Measurements from ENCODE around the gene SAT1.

DNA sequence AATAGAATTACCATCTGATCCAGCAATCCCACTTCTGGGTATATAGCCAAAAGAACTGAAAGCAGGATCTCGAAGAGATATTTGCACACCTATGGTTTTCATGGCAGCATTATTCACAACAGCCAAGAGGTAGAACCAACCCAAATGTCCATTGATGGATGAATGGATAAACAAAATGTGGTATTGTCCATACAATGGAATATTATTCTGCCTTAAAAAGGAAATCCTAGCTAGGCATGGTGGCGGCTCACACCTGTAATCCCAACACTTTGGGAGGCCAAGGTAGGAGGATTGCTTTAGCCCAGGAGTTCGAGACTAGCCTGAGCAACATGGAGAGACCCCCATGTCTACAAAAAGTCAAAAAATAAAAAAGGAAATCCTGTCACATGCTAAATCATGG is 27.3 kb downstream of the SAT1 start:
- TF ChIP-seq ZNF644 (CRISPR knock-in tag; IDR thresholded peaks at IDR 0.05; ENCODE audit: low read depth) (no peak), CEBPB (IDR thresholded peaks at IDR 0.05; ENCODE audit: borderline replicate concordance, low read depth, low read length) (no peak), NFKB2 (CRISPR knock-in tag; IDR thresholded peaks at IDR 0.05; ENCODE audit: borderline replicate concordance) (no peak), GATAD1 (CRISPR knock-in tag; IDR thresholded peaks at IDR 0.05) (no peak), ZNF614 (CRISPR knock-in tag; IDR thresholded peaks at IDR 0.05; ENCODE audit: borderline replicate concordance) (no peak), SUZ12 (IDR thresholded peaks at IDR 0.05; ENCODE audit: low read depth, low read length) (no peak)
- TF ChIP-seq, protein P1, sequence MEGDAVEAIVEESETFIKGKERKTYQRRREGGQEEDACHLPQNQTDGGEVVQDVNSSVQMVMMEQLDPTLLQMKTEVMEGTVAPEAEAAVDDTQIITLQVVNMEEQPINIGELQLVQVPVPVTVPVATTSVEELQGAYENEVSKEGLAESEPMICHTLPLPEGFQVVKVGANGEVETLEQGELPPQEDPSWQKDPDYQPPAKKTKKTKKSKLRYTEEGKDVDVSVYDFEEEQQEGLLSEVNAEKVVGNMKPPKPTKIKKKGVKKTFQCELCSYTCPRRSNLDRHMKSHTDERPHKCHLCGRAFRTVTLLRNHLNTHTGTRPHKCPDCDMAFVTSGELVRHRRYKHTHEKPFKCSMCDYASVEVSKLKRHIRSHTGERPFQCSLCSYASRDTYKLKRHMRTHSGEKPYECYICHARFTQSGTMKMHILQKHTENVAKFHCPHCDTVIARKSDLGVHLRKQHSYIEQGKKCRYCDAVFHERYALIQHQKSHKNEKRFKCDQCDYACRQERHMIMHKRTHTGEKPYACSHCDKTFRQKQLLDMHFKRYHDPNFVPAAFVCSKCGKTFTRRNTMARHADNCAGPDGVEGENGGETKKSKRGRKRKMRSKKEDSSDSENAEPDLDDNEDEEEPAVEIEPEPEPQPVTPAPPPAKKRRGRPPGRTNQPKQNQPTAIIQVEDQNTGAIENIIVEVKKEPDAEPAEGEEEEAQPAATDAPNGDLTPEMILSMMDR (CRISPR knock-in tag; IDR thresholded peaks at IDR 0.05) = no peak
- TF ChIP-seq, protein P2, sequence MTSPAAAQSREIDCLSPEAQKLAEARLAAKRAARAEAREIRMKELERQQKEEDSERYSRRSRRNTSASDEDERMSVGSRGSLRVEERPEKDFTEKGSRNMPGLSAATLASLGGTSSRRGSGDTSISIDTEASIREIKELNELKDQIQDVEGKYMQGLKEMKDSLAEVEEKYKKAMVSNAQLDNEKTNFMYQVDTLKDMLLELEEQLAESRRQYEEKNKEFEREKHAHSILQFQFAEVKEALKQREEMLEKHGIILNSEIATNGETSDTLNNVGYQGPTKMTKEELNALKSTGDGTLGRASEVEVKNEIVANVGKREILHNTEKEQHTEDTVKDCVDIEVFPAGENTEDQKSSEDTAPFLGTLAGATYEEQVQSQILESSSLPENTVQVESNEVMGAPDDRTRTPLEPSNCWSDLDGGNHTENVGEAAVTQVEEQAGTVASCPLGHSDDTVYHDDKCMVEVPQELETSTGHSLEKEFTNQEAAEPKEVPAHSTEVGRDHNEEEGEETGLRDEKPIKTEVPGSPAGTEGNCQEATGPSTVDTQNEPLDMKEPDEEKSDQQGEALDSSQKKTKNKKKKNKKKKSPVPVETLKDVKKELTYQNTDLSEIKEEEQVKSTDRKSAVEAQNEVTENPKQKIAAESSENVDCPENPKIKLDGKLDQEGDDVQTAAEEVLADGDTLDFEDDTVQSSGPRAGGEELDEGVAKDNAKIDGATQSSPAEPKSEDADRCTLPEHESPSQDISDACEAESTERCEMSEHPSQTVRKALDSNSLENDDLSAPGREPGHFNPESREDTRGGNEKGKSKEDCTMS (CRISPR knock-in tag; conservative IDR thresholded peaks at IDR 0.05) = no peak
- TF ChIP-seq, protein P3, sequence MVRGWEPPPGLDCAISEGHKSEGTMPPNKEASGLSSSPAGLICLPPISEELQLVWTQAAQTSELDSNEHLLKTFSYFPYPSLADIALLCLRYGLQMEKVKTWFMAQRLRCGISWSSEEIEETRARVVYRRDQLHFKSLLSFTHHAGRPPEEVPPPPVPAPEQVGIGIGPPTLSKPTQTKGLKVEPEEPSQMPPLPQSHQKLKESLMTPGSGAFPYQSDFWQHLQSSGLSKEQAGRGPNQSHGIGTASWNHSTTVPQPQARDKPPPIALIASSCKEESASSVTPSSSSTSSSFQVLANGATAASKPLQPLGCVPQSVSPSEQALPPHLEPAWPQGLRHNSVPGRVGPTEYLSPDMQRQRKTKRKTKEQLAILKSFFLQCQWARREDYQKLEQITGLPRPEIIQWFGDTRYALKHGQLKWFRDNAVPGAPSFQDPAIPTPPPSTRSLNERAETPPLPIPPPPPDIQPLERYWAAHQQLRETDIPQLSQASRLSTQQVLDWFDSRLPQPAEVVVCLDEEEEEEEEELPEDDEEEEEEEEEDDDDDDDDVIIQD (CRISPR knock-in tag; IDR thresholded peaks at IDR 0.05; ENCODE audit: low read depth) = no peak
- TF ChIP-seq, protein P4, sequence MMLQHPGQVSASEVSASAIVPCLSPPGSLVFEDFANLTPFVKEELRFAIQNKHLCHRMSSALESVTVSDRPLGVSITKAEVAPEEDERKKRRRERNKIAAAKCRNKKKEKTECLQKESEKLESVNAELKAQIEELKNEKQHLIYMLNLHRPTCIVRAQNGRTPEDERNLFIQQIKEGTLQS (CRISPR knock-in tag; IDR thresholded peaks at IDR 0.05) = no peak
- TF ChIP-seq, protein P5, sequence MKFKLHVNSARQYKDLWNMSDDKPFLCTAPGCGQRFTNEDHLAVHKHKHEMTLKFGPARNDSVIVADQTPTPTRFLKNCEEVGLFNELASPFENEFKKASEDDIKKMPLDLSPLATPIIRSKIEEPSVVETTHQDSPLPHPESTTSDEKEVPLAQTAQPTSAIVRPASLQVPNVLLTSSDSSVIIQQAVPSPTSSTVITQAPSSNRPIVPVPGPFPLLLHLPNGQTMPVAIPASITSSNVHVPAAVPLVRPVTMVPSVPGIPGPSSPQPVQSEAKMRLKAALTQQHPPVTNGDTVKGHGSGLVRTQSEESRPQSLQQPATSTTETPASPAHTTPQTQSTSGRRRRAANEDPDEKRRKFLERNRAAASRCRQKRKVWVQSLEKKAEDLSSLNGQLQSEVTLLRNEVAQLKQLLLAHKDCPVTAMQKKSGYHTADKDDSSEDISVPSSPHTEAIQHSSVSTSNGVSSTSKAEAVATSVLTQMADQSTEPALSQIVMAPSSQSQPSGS (CRISPR knock-in tag; IDR thresholded peaks at IDR 0.05) = no peak

Measured in HepG2 (cell line).